Measurements from ENCODE around the gene COL20A1.

GRCh38 chr20:63272105-63273058 is 20.6 kb upstream of the COL20A1 start, which contains the start of gene ARFGAP1:
- TF ChIP-seq CTCF (conservative IDR thresholded peaks at IDR 0.05) (no peak), ZFX (IDR thresholded peaks at IDR 0.05) (peak; percentile 70; the same call in 1 of the 2 replicates)
